ENCODE measurements around the gene AUNIP. TPM values are rescaled to one million over a fixed set of nuclear protein-coding genes. Genes with fewer than 3 reads are reported as not detected.
A peak's percentile ranks its signal among the peaks of the same experiment; 100 is the strongest.

Gene AUNIP
- total and polyA plus RNA-seq, 2 donors (not counting 1 experiment from before 2014, with no cell fraction given) = 0.33 to 1.2 TPM

DNA sequence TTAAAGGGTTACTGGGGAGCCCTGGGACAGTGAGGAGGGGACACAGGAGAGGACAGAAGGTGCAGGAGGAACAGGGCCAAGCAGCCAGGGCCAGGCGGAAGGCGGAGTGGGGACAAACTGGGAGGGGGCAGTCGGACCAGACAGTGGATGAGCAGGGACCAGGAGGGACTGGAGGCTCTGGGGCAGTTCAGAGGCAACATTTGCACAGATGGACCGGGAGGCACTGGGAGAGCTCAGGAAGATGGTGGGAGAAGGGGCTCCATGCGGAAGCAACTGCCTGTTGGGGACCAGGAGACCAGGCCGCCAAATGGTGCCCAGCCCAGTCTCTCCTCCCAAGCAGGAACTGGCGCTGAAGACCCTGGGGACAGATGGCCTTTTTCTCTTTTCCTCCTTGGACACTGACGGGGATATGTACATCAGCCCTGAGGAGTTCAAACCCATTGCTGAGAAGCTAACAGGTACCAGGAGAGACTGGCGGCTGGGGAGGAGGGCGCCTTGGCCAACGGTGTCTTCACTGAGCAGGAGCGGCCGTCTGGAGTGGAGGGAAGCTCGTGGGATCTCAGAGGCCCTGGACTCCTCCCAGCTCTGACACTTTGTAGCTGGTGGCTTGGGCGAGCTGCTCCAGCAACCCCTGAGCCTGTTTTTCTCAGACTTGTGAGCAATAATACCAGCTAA is 58.4 kb downstream of the AUNIP start:
- H3K79me2 ChIP-seq (ENCODE audit: control insufficient read depth, insufficient read depth, low read length) = peaks cover 4% of the 10 kb centered on the region
- H3K9me3 ChIP-seq (ENCODE audit: control insufficient read depth, insufficient read depth, low read depth, low read length) = no peaks in the 10 kb centered on the region
- TF ChIP-seq EZH2 (IDR thresholded peaks at IDR 0.05; ENCODE audit: low read length, missing control alignments) = no peak
- TF ChIP-seq, protein P1, sequence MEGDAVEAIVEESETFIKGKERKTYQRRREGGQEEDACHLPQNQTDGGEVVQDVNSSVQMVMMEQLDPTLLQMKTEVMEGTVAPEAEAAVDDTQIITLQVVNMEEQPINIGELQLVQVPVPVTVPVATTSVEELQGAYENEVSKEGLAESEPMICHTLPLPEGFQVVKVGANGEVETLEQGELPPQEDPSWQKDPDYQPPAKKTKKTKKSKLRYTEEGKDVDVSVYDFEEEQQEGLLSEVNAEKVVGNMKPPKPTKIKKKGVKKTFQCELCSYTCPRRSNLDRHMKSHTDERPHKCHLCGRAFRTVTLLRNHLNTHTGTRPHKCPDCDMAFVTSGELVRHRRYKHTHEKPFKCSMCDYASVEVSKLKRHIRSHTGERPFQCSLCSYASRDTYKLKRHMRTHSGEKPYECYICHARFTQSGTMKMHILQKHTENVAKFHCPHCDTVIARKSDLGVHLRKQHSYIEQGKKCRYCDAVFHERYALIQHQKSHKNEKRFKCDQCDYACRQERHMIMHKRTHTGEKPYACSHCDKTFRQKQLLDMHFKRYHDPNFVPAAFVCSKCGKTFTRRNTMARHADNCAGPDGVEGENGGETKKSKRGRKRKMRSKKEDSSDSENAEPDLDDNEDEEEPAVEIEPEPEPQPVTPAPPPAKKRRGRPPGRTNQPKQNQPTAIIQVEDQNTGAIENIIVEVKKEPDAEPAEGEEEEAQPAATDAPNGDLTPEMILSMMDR (conservative IDR thresholded peaks at IDR 0.05 in 1 of 2, IDR thresholded peaks at IDR 0.05 in 1 of 2; ENCODE audit: low read depth in 1 of 2, low read length in 2 of 2) = no peak
- peak overlapping the region; percentile 61 for H2AFZ ChIP-seq (ENCODE audit: low read length)
- H4K20me1 ChIP-seq (ENCODE audit: control insufficient read depth, extremely low read depth, insufficient read depth, low read length) = no peaks in the 10 kb centered on the region
- no peaks in the 10 kb centered on the region for H3K27me3 ChIP-seq (ENCODE audit: control insufficient read depth, insufficient read depth, low read length)
- H3K4me2 ChIP-seq (ENCODE audit: extremely low read depth, insufficient read depth, low read length) = peak overlapping the region; percentile 98
- peak overlapping the region; percentile 61 to 73 (median 70) for H3K4me3 ChIP-seq (replicated peaks in 1 of 4; ENCODE audit: control extremely low read depth in 1 of 4, insufficient read depth in 1 of 4, low read depth in 3 of 4, low read length in 4 of 4)
- peak overlapping the region; percentile 52 for H3K27ac ChIP-seq (ENCODE audit: insufficient read depth, low read length)
- peaks cover 15% of the 10 kb centered on the region for H3K4me1 ChIP-seq (ENCODE audit: control insufficient read depth, extremely low read depth, insufficient read depth, low read length)
- H3K36me3 ChIP-seq (ENCODE audit: control insufficient read depth, insufficient read depth, low read length) = no peaks in the 10 kb centered on the region
- peak overlapping the region; percentile 69 for H3K9ac ChIP-seq (ENCODE audit: insufficient read depth, low read length)
- no peak for DNase-seq (ENCODE audit: low read depth in 2 of 2)

DNA sequence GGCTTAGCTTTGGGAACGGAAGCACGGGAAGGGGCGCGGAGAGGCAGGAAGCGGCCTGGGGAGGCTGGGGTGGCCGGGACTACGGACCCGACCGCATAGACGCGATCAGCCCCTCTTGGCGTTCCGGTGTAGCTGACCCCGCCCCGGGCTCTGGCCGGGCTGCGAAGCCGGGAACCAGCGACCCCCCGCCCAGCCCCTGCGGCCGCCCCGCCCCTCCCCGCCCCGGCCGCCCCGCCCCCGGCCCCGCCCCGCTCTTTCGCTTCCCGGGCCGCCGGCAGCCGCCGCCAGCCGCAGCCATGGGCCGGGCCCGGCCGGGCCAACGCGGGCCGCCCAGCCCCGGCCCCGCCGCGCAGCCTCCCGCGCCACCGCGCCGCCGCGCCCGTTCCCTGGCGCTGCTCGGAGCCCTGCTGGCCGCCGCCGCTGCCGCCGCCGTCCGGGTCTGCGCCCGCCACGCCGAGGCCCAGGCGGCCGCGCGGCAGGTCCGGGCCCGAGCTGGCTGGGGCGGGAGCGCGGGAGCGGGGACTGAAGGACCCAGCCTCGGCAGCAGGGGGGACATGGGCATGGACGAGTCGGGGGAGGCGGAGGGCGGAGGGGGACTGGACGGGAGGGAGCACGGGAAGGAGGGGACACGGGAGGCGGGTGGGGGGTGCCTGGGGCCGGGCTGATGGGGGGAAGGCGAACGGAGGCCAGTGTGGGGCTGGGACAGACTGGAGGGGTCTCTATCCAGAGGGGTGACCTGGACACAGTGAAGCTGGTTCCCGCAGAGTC is 59.1 kb downstream of the AUNIP start, which contains the start of gene SELENON:
Gene SELENON (plus strand): TSS at position 259 of the 768 bp plus-strand sequence. CDS start 38 bp downstream, at position 297.
- H3K27ac ChIP-seq (ENCODE audit: insufficient read depth, low read length) = peak within 1 kb of the TSS; percentile 52
- DNase-seq (ENCODE audit: low read depth in 2 of 2) = peak; percentile 45 to 68

More for the DNA sequence above, 59.1 kb downstream of the AUNIP start, which contains the start of gene SELENON:
- H4K20me1 ChIP-seq (ENCODE audit: control insufficient read depth, extremely low read depth, insufficient read depth, low read length) = no peaks in the 10 kb centered on the region
- H3K9me3 ChIP-seq (ENCODE audit: control insufficient read depth, insufficient read depth, low read depth, low read length) = no peaks in the 10 kb centered on the region
- no peaks in the 10 kb centered on the region for H3K36me3 ChIP-seq (ENCODE audit: control insufficient read depth, insufficient read depth, low read length)
- H3K4me3 ChIP-seq (replicated peaks in 1 of 4; ENCODE audit: control extremely low read depth in 1 of 4, insufficient read depth in 1 of 4, low read depth in 3 of 4, low read length in 4 of 4) = peak within 1 kb of the TSS; percentile 61 to 73 (median 70)
- H2AFZ ChIP-seq (ENCODE audit: low read length) = peak within 1 kb of the TSS; percentile 61
- no peaks in the 10 kb centered on the region for H3K27me3 ChIP-seq (ENCODE audit: control insufficient read depth, insufficient read depth, low read length)
- no peak for TF ChIP-seq EZH2 (IDR thresholded peaks at IDR 0.05; ENCODE audit: low read length, missing control alignments)
- TF ChIP-seq, protein P1 (conservative IDR thresholded peaks at IDR 0.05 in 1 of 2, IDR thresholded peaks at IDR 0.05 in 1 of 2; ENCODE audit: low read depth in 1 of 2, low read length in 2 of 2) = no peak
- peak within 1 kb of the TSS; percentile 69 for H3K9ac ChIP-seq (ENCODE audit: insufficient read depth, low read length)
- H3K79me2 ChIP-seq (ENCODE audit: control insufficient read depth, insufficient read depth, low read length) = peaks cover 4% of the 10 kb centered on the region
- H3K4me2 ChIP-seq (ENCODE audit: extremely low read depth, insufficient read depth, low read length) = peak within 1 kb of the TSS; percentile 98
- peaks cover 9% of the 10 kb centered on the region for H3K4me1 ChIP-seq (ENCODE audit: control insufficient read depth, extremely low read depth, insufficient read depth, low read length)
